Measurements from ENCODE around the gene CHRNA1.
A peak's percentile ranks its signal among the peaks of the same experiment; 100 is the strongest.

The CHRNA1 gene

GRCh38 chr2:174759381-174760065 lies 4.7 kb downstream of the CHRNA1 start:
- DNase-seq: no peak

GRCh38 chr2:174756743-174757142 lies 7.5 kb downstream of the CHRNA1 start:
- DNase-seq: no peak

DNA sequence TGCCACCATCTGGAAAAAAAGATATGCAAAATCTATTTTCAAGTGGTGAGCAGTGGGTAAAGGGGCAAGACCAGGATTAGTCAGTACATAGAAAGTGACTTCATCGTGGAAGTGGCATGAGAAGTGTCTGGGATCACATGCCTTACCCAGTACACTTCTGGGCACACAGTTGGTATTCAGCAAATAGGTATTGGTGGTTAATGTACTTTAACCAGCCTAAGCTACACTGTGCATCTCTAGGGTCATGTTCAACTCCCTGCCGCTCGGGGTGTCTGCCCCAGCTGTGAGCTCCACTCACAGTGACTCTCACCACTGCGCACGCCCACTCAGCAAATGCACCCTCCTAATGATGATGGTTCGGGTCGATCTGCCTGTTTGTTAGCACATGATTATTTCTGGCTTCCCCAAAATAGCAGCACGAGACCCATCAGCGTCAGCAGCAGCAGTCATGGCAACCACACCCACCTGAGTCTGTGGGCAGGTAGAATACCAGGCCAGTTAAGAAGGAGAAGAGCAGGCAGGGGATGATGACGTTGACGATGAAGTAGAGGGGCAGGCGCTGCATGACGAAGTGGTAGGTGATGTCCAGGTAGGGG lies 11.1 kb downstream of the CHRNA1 start:
- DNase-seq: peak; percentile 56

DNA sequence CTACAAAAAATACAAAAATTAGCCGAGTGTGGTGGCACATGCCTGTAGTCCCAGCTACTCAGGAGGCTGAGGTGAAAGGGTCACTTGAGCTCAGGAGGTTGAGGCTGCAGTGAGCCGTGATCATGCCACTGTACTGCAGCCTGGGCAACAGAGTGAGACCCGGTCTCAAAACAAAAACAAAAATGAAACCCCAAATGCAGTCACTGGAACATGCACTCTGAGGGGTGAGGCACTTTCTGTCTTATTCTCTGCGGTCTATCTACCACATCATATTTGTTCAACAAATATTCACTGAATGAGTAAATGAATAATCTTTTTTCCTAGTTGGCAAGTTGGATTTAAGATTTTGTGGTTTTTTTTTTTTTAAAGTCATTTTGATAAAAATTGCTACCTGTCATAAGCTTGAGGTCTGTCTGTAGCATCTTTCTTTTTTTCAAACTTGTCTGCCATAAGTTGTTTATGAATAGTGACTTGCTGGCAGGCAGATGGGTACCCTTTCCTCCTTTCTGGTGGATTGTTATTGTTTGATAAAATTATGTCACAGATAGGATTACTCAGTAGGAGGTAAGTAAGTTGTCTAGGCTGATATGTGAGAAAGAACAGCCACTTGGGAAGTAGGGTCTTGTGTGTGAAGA lies 11.8 kb downstream of the CHRNA1 start:
- peak; percentile 50 for DNase-seq

DNA sequence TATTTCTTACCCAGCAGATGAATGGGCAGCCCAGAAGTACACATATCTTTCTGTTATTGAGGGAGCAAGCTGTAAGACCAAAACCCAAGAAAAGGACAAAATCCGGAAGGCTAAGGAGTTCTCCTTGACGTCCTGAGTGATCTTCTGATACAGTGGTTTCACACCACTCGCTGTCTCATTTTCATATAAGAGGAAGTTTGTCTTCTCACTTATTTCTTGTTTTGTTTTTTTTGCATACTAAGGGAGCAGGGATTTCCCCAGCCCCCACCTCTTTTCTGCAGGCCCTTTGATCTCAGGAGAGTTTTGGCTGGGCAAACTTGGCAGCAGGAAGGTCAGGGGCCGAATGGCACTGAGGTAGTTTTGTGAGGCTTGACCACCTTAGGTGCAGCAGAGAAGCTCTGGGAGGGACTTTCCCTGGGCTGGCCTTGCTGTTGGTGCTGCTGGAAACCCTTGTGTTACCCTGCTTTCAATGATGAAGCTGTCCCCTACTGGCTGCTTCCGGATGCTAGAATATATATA lies 13.3 kb downstream of the CHRNA1 start:
- DNase-seq: peak; percentile 67

DNA sequence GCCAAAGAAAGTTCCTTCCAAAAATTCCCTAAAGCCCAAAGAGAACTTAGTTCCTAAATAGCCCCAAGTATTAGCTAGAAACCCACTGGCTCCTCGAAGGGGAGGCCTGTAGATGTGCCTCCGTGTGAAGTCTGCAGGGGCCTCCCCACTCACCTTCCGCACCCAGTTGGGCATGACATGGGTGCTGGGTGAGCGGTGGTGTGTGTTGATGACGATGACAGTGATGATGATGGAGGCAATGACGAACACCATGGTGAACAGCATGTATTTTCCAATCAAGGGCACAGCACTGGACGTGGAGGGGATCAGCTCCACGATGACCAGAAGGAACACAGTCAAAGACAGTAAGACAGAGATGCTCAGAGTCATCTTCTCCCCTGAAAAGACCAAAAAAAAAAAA lies 14.5 kb downstream of the CHRNA1 start:
- DNase-seq: no peak

GRCh38 chr2:174748948-174749347 lies 15.3 kb downstream of the CHRNA1 start:
- DNase-seq: peak; percentile 78

DNA sequence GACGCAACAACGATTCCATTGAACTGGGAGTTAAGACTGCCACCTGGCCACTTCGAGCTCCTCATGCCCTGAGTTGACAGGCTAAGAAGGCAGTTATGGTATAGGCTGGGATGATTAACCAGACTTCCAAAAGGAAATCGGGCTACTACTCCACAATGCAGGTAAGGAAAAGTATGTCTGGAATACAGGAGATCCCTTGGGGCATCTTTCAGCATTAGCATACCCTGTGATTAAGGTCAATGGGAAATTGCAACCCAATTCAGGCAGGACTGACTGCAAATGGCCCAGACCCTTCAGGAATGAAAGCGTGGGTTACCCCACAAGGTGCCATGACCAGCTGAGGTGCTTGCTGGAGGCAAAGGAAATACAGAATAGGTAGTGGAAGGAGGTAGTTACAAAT lies 19.1 kb downstream of the CHRNA1 start:
- no peak for DNase-seq

DNA sequence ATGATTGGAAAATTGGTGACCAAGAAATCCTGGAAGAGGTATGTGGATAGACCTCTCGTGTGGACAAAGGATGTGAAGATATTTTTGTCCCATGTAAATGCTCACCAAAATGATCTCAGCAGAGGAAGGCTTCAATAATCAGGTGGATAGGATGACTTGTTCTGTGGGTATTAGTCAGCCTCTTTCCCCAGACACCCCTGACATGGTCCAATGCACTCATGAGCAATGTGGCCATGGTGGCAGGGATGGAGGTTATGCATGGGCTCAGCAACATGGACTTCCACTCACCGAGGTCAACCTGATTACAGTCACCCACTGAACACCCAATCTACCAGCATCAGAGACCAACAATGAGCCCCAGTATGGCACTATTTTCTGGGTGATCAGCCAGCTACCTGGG lies 20.2 kb downstream of the CHRNA1 start:
- no peak for DNase-seq

DNA sequence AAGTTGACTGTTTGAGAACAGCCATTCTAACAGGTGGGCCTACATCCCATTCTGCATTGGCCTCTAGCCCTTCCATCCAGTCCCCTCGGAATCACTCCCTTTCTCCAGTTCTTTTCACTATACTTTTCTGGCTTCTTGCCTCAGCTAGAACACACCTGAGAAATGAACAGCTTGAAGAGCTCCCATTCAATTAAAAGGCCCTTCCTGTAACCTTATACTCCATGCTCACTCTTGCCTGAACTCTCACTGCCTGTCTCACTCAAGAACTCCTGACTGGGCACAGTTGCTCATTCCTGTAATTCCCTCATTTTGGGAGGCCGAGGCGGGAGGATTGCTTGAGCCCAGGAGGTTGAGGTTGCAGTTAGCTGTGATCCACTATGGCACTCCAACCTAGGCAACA lies 23.6 kb downstream of the CHRNA1 start:
- no peak for DNase-seq

- no peak for DNase-seq
These were observed 25.4 kb downstream of the CHRNA1 start for GRCh38 chr2:174738841-174739240.

GRCh38 chr2:174731546-174731945 lies 32.7 kb downstream of the CHRNA1 start:
- no peak for DNase-seq

DNA sequence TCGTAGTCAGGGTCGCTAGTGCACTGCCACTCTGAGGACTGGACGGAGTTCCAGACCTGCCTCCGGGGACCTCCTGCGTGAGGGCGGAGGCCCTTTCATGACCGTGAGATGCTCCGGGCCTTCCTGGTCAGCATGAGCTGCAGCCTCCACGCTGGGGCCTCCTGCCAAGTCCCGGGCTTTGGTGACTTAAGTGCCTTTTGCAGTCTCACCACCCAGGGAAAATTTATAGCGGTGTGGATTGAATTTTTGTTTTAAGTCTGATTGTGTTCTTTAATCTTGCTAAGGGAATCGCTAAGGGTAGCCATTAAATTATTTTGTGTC lies 33.6 kb downstream of the CHRNA1 start:
- DNase-seq: no peak

DNA sequence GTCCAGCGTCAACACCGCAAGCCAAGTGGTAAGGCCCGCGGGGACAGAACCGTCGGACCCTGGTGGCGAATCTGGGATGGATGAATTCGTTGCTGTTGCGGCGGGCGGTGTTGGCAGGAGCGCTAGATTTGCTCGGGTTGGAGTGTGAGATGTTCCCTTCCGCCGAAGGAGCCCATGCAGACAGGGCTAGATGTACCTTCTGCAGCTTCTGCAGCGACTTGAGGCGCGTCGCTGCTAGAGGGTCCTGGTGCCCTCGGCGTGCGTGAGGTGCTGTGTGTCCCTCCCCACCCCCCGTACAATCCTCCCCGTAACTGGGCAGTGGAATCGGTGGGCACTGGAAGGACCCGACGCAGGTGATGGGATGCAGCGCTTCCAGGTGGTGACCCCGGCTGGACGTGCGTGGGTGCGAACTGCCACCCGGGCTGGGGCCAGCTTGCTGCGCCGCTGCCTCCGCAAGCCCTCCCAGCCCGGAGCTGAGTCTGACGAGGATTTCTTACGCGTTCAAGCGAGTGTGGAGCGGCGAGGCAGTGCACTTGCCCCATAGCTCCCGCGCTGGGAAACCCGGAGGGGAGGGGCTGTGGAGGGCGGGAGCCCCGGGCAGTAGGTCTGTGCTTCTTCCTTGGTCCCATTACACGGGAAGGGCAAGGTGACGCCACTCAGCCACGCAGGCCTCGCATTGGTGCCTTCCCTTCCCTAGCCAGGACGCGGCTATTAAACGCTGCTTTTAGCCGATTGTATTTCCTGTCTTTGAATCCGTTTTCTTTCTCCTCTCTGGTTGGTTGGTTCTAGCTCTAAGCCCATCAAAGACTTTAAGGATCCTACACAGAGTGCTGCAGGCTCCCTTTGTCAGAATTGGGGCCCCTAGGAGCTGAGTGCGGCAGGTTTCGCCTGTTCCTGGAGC lies 34.2 kb downstream of the CHRNA1 start:
- DNase-seq: peak; percentile 44

DNA sequence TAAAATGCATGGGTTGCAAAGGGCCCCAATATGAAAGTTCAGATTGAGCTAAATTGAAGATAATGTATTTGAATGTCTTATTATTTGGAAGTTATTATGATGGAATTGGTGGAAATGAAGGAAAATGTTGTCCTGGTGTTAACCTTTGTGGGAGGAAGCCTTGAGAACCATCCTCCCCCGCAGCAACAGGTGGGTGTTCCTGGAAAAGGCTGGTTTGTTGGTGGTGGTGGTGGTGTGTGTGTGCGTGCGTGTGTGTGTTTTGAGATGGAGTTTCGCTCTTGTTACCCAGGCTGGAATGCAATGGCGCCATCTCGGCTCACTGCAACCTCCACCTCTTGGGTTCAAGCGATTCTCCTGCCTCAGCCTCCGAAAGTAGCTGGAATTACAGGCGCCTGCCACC lies 36.2 kb downstream of the CHRNA1 start:
- no peak for DNase-seq

- no peak for DNase-seq
These were observed 38.1 kb downstream of the CHRNA1 start for GRCh38 chr2:174726212-174726611.

- no peak for DNase-seq
These were observed 41.2 kb downstream of the CHRNA1 start for GRCh38 chr2:174722942-174723592.

GRCh38 chr2:174719016-174719415 lies 45.3 kb downstream of the CHRNA1 start:
- no peak for DNase-seq

DNA sequence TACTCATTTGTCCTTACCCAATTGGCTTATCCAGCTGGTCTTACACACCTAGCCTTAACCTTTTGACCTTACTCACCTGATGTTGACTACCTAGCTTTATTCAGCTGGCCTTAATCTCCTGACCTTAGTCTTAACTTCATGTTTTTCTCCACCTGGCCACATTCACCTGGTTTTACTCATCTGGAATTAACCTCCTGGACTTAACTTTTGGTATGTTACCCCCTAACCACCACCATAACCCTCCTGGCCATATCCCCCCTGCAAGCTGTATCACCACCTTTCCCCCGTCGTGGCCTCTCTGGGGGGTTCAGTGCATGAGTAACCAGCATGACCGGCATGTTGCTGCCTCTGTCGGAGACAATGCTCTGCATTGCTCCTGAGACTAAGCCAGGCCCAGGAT lies 45.7 kb downstream of the CHRNA1 start:
- no peak for DNase-seq

DNA sequence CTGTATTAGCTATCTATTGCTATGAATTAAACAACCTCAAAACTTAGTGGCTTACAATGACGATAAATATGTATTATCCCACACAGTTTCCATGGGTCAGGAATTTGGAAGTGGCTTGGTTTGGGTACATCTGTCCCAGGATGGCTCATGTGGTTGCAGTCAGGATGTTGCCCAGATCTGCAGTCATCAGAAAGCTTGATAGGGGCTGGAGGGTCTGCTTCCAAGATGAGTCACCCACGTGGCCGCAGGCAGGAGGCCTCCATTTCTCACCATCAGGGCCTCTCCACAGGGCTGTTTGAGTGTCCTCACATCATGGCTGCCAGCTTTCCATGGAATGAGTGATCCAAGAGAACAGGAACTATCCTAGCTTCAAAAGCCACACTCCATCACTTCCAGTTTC lies 46.4 kb downstream of the CHRNA1 start:
- no peak for DNase-seq

- DNase-seq: peak; percentile 34
These were observed 47.0 kb downstream of the CHRNA1 start for GRCh38 chr2:174717273-174717672.

DNA sequence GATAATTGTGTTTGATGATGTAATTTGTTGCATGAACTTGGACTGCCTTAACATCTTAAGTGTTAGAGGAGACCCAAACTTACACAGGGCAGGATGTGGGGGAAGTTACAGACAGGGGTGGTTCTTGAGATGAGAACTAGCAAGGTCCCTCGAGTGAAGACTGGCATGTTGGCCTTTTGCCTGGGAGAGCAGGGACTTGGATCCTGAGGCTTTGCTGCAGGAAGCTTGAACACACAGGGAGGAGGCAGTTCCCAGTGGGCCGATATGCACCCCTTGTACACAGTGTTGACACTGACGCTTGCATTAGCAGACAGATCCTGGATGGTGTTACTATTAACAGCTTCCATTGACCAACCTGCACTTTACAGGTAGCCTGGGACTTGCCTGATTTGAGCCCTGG lies 47.5 kb downstream of the CHRNA1 start:
- peak; percentile 15 for DNase-seq

GRCh38 chr2:174713686-174714085 lies 50.6 kb downstream of the CHRNA1 start:
- no peak for DNase-seq
